PC-3 (cell line): ENCODE results near the gene LEKR1. TPM values are rescaled to one million over a fixed set of nuclear protein-coding genes. Genes with fewer than 3 reads are reported as not detected.

Experiments
- ATAC-seq: fragments of 200-7000 bp; cut with Tn5 transposase; 2 replicates; pipeline ENCODE4 v1.9.1; 2020; ENCODE audit warnings: mild to moderate bottlenecking, moderate library complexity
- BruUV-seq: library from RNA; stranded (reverse); fragments of 400-500 nt; replicated peaks from 2 replicates; lab custom pipeline; 2021; lab: Mats Ljungman, UMichigan
- CTCF ChIA-PET: fragments of 300-600 bp; sonication (Branson Sonifier 250); formaldehyde crosslinking; loops from one replicate; lab custom pipeline; 2022; ENCODE audit warnings: antibody characterized with exemption; lab: Charles Lee
- POLR2A ChIA-PET: fragments of 300-600 bp; sonication (Branson Sonifier 250); formaldehyde crosslinking; loops from one replicate; lab custom pipeline; 2022; ENCODE audit warnings: antibody characterized with exemption; ENCODE audit not compliant: unreplicated experiment; lab: Charles Lee
- DNase-seq: peaks from one replicate; pipeline ENCODE4 v3.0.0-alpha.2; 2015
- H2AFZ ChIP-seq: fragments of 300-600 bp; sonication (generic); 2 replicates; pipeline ENCODE4 v1.6.0; 2016; ENCODE audit warnings: antibody characterized with exemption, low read length
- H3F3A ChIP-seq: fragments of 300-600 bp; sonication (generic); one replicate; pipeline ENCODE4 v1.6.0; 2017; ENCODE audit warnings: antibody characterized with exemption, low read length, control low read depth, mild to moderate bottlenecking; ENCODE audit not compliant: unreplicated experiment
- H3K27ac ChIP-seq: fragments of 300-600 bp; sonication (generic); 2 replicates; pipeline ENCODE4 v1.5.1; 2016; ENCODE audit warnings: mild to moderate bottlenecking, low read length
- H3K27me3 ChIP-seq: fragments of 300-600 bp; sonication (generic); 2 replicates; pipeline ENCODE4 v1.6.1; 2016; ENCODE audit warnings: low read length, mixed read lengths
- H3K36me3 ChIP-seq: fragments of 300-600 bp; sonication (generic); 2 replicates; pipeline ENCODE4 v1.6.1; 2016; ENCODE audit warnings: low read depth, mixed run types, low read length, mixed read lengths
- H3K4me1 ChIP-seq: fragments of 300-600 bp; sonication (generic); 2 replicates; pipeline ENCODE4 v1.5.1; 2016; ENCODE audit warnings: low read length; ENCODE audit not compliant: insufficient read depth
- H3K4me2 ChIP-seq: fragments of 300-600 bp; sonication (generic); 2 replicates; pipeline ENCODE4 v1.6.0; 2016; ENCODE audit warnings: low read length
- H3K4me3 ChIP-seq: fragments of 300-600 bp; sonication (generic); 2 replicates; pipeline ENCODE4 v1.5.1; 2016; ENCODE audit warnings: mild to moderate bottlenecking, low read length, mixed read lengths
- H3K79me2 ChIP-seq: fragments of 300-600 bp; sonication (generic); 2 replicates; pipeline ENCODE4 v1.6.1; 2017; ENCODE audit warnings: low read length, mixed read lengths
- H3K9ac ChIP-seq: fragments of 300-600 bp; sonication (generic); 2 replicates; pipeline ENCODE4 v1.6.0; 2016; ENCODE audit warnings: mild to moderate bottlenecking, low read length
- H3K9me2 ChIP-seq: fragments of 300-600 bp; sonication (generic); replicated peaks from 2 replicates; pipeline ENCODE4 v1.6.1; 2016; ENCODE audit warnings: mixed run types, low read length, mixed read lengths
- H3K9me3 ChIP-seq: fragments of 300-600 bp; sonication (generic); 2 replicates; pipeline ENCODE4 v1.6.1; 2016; ENCODE audit warnings: low read length, mixed read lengths
- H4K20me1 ChIP-seq: fragments of 300-600 bp; sonication (generic); 2 replicates; pipeline ENCODE4 v1.6.1; 2016; ENCODE audit warnings: low read length, mixed read lengths
- CTCF ChIP-seq: fragments of 300-600 bp; sonication (generic); conservative IDR thresholded peaks from 2 replicates; pipeline ENCODE4 v1.5.1; 2017; ENCODE audit warnings: antibody characterized with exemption, low read depth, mild to moderate bottlenecking, low read length
- EZH2 ChIP-seq: fragments of 300-600 bp; sonication (generic); IDR thresholded peaks from one replicate; pipeline ENCODE4 v1.6.1; 2017; ENCODE audit warnings: antibody characterized with exemption, mild to moderate bottlenecking, low read length; ENCODE audit not compliant: unreplicated experiment
- EZH2phosphoT487 ChIP-seq: fragments of 300-600 bp; sonication (generic); IDR thresholded peaks from 2 replicates; pipeline ENCODE4 v1.6.1; 2018; ENCODE audit warnings: mild to moderate bottlenecking, antibody characterized with exemption, low read length, borderline replicate concordance
- intact Hi-C: fragments of 100-400 bp; cut with micrococcal nuclease; formaldehyde crosslinking; loops from 2 replicates; pipeline ENCODE4 v1.9.0; 2023
- total RNA-seq: library from RNA; depleted of rRNA; stranded (reverse); fragments of >200 nt; gene quantifications from 2 replicates; pipeline ENCODE4 v1.2.3, GENCODE V29; 2014

LEKR1 gene
- total RNA-seq, 1 experiment from 2014 or later: 0.15 TPM

GRCh38 chr3:156973954-156974353, 147.8 kb downstream of the LEKR1 start:
- H3K4me3 ChIP-seq: no peak overlapping the region
- no peak overlapping the region for H3K27ac ChIP-seq
- no peaks in the 10 kb centered on the region for H3K9me2 ChIP-seq
- ATAC-seq (no peak), DNase-seq (no peak)
- TF ChIP-seq EZH2 (no peak), EZH2phosphoT487 (no peak), CTCF (no peak)
- intact Hi-C loops: no loop called here
- H3K9ac ChIP-seq: no peak overlapping the region
- no peak overlapping the region for H3K4me2 ChIP-seq
- BruUV-seq: no TSS peak
- H2AFZ ChIP-seq: no peak overlapping the region
- ChIA-PET POLR2A (interaction anchor here (0.6 kb wide), 1 partner anchor 232 kb away, joined by 3 read pairs; no protein-coding TSS in a partner anchor), CTCF (no interaction called here)
- no peaks in the 10 kb centered on the region for H3F3A ChIP-seq
- H3K36me3 ChIP-seq: no peaks in the 10 kb centered on the region
- no peaks in the 10 kb centered on the region for H3K4me1 ChIP-seq
- H4K20me1 ChIP-seq: no peaks in the 10 kb centered on the region
- H3K27me3 ChIP-seq: no peaks in the 10 kb centered on the region
- no peaks in the 10 kb centered on the region for H3K9me3 ChIP-seq
- H3K79me2 ChIP-seq: no peaks in the 10 kb centered on the region

GRCh38 chr3:156974931-156975330, 148.8 kb downstream of the LEKR1 start:
- no peaks in the 10 kb centered on the region for H3K9me2 ChIP-seq
- no peak overlapping the region for H2AFZ ChIP-seq
- H3K9ac ChIP-seq: no peak overlapping the region
- ChIA-PET POLR2A (interaction anchor here (1.2 kb wide), 1 partner anchor 148 kb away, joined by 3 read pairs; no protein-coding TSS in a partner anchor), CTCF (no interaction called here)
- intact Hi-C loops: no loop called here
- no peak overlapping the region for H3K27ac ChIP-seq
- H3K9me3 ChIP-seq: no peaks in the 10 kb centered on the region
- ATAC-seq (no peak), DNase-seq (no peak)
- no peaks in the 10 kb centered on the region for H3F3A ChIP-seq
- BruUV-seq: no TSS peak
- no peak overlapping the region for H3K4me3 ChIP-seq
- TF ChIP-seq EZH2phosphoT487 (no peak), CTCF (no peak), EZH2 (no peak)
- H4K20me1 ChIP-seq: no peaks in the 10 kb centered on the region
- H3K36me3 ChIP-seq: no peaks in the 10 kb centered on the region
- no peaks in the 10 kb centered on the region for H3K27me3 ChIP-seq
- no peaks in the 10 kb centered on the region for H3K4me1 ChIP-seq
- H3K4me2 ChIP-seq: no peak overlapping the region
- no peaks in the 10 kb centered on the region for H3K79me2 ChIP-seq

DNA sequence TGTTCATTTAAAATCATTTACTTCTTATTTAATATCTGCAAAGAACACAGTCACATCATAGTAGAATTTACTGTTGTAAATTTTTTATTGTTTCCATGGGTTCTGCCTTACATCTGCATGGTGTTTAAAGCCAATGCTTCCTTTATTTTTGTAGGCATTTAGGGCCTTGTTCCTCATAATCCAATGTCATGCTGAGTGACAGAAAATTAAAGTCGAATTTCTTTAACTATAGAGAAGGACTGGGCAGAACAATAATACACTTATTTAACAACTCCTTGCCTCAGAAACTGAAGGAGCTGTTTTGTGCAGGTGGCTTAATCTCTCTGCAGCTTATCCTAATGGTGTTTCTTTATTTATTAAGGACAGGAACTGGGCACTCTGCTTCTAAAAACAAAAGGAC, 149.6 kb downstream of the LEKR1 start:
- DNase-seq (no peak), ATAC-seq (no peak)
- Histone ChIP-seq H3K9ac (no peak overlapping the region), H3K27me3 (no peaks in the 10 kb centered on the region), H3K9me3 (no peaks in the 10 kb centered on the region), H4K20me1 (no peaks in the 10 kb centered on the region), H3K9me2 (no peaks in the 10 kb centered on the region), H3F3A (no peaks in the 10 kb centered on the region), H3K36me3 (no peaks in the 10 kb centered on the region), H3K4me2 (no peak overlapping the region), H3K4me3 (no peak overlapping the region), H3K79me2 (no peaks in the 10 kb centered on the region), H3K27ac (no peak overlapping the region), H2AFZ (no peak overlapping the region), H3K4me1 (no peaks in the 10 kb centered on the region)
- POLR2A ChIA-PET: interaction anchor here (0.6 to 1.2 kb wide), 2 partner anchors 149 to 295 kb away, joined by 3 read pairs; no protein-coding TSS in a partner anchor
- BruUV-seq: no TSS peak
- TF ChIP-seq EZH2phosphoT487: no peak
- CTCF ChIA-PET: no interaction called here
- intact Hi-C loops: no loop called here
